ENCODE data around the gene DDRGK1.

Gene DDRGK1

GRCh38 chr20:3150908-3151307, 53.6 kb downstream of the DDRGK1 start:
- Histone ChIP-seq H3K4ac (ENCODE audit: low read length) (no peak overlapping the region), H2BK12ac (ENCODE audit: low read length) (no peak overlapping the region), H2BK15ac (ENCODE audit: low read length) (no peak overlapping the region), H3K14ac (ENCODE audit: low read length) (no peak overlapping the region), H3K4me1 (ENCODE audit: control insufficient read depth in 2 of 2, insufficient read depth in 1 of 2, low read depth in 1 of 2, low read length in 2 of 2) (no peaks in the 10 kb centered on the region), H4K8ac (ENCODE audit: low read depth, low read length) (no peak overlapping the region), H3K9ac (ENCODE audit: low read depth, low read length, poor library complexity) (no peak overlapping the region), H2BK5ac (ENCODE audit: low read length) (no peak overlapping the region), H2AFZ (ENCODE audit: low read length) (no peak overlapping the region), H2AK5ac (ENCODE audit: low read depth, low read length) (no peak overlapping the region), H3K4me3 (ENCODE audit: low read length in 2 of 2) (peak overlapping the region in 1 of 2 donors; percentile 8), H3K27ac (replicated peaks; ENCODE audit: low read length) (no peak overlapping the region), H3K9me3 (replicated peaks in 1 of 2; ENCODE audit: control insufficient read depth in 2 of 2, insufficient read depth in 1 of 2, low read depth in 1 of 2, low read length in 2 of 2) (no peaks in the 10 kb centered on the region), H3K36me3 (replicated peaks in 1 of 2; ENCODE audit: control insufficient read depth in 2 of 2, insufficient read depth in 2 of 2, low read length in 2 of 2) (peaks cover 20 to 83% of the 10 kb centered on the region in 2 donors), H4K91ac (ENCODE audit: low read depth, low read length, poor library complexity) (no peak overlapping the region), H3K27me3 (ENCODE audit: control insufficient read depth in 3 of 3, insufficient read depth in 3 of 3, low read depth in 1 of 3, low read length in 3 of 3) (no peaks in the 10 kb centered on the region), H3K4me2 (ENCODE audit: insufficient read depth, low read length, poor library complexity, severe bottlenecking) (no peak overlapping the region), H2BK120ac (ENCODE audit: low read depth, low read length) (no peak overlapping the region), H3K79me1 (ENCODE audit: low read depth, low read length) (peaks cover 3% of the 10 kb centered on the region), H3K23ac (ENCODE audit: low read depth, low read length, poor library complexity) (no peak overlapping the region), H3K18ac (ENCODE audit: low read length) (no peak overlapping the region)
- no peak for DNase-seq (ENCODE audit: low spot score)

- Histone ChIP-seq H3K79me1 (ENCODE audit: low read depth, low read length) (peaks cover 3% of the 10 kb centered on the region), H3K14ac (ENCODE audit: low read length) (no peak overlapping the region), H3K27ac (replicated peaks; ENCODE audit: low read length) (no peak overlapping the region), H3K4me2 (ENCODE audit: insufficient read depth, low read length, poor library complexity, severe bottlenecking) (no peak overlapping the region), H2BK5ac (ENCODE audit: low read length) (no peak overlapping the region), H3K9ac (ENCODE audit: low read depth, low read length, poor library complexity) (no peak overlapping the region), H2BK15ac (ENCODE audit: low read length) (no peak overlapping the region), H2BK12ac (ENCODE audit: low read length) (no peak overlapping the region), H2AFZ (ENCODE audit: low read length) (no peak overlapping the region), H4K91ac (ENCODE audit: low read depth, low read length, poor library complexity) (no peak overlapping the region), H2AK5ac (ENCODE audit: low read depth, low read length) (no peak overlapping the region), H3K23ac (ENCODE audit: low read depth, low read length, poor library complexity) (no peak overlapping the region), H4K8ac (ENCODE audit: low read depth, low read length) (no peak overlapping the region), H3K36me3 (replicated peaks in 1 of 2; ENCODE audit: control insufficient read depth in 2 of 2, insufficient read depth in 2 of 2, low read length in 2 of 2) (peaks cover 20 to 64% of the 10 kb centered on the region in 2 donors), H3K4me3 (ENCODE audit: low read length in 2 of 2) (no peak overlapping the region), H3K9me3 (replicated peaks in 1 of 2; ENCODE audit: control insufficient read depth in 2 of 2, insufficient read depth in 1 of 2, low read depth in 1 of 2, low read length in 2 of 2) (peaks cover 0 to 11% of the 10 kb centered on the region in 2 donors), H2BK120ac (ENCODE audit: low read depth, low read length) (no peak overlapping the region), H3K4ac (ENCODE audit: low read length) (no peak overlapping the region), H3K27me3 (ENCODE audit: control insufficient read depth in 3 of 3, insufficient read depth in 3 of 3, low read depth in 1 of 3, low read length in 3 of 3) (no peaks in the 10 kb centered on the region), H3K4me1 (ENCODE audit: control insufficient read depth in 2 of 2, insufficient read depth in 1 of 2, low read depth in 1 of 2, low read length in 2 of 2) (no peaks in the 10 kb centered on the region), H3K18ac (ENCODE audit: low read length) (no peak overlapping the region)
- no CpG with 5 or more reads among the region's 10 CpGs for WGBS, 2 donors (ENCODE audit: extremely low coverage in 2 of 2, insufficient read length in 2 of 2, insufficient replicate concordance in 1 of 2)
- no peak for DNase-seq (ENCODE audit: low spot score)
Observed at GRCh38 chr20:3146732-3147341, 57.6 kb downstream of the DDRGK1 start.

- Histone ChIP-seq H3K14ac (ENCODE audit: low read length) (no peak overlapping the region), H4K8ac (ENCODE audit: low read depth, low read length) (no peak overlapping the region), H2BK12ac (ENCODE audit: low read length) (no peak overlapping the region), H2BK120ac (ENCODE audit: low read depth, low read length) (no peak overlapping the region), H3K27me3 (ENCODE audit: control insufficient read depth in 3 of 3, insufficient read depth in 3 of 3, low read depth in 1 of 3, low read length in 3 of 3) (no peaks in the 10 kb centered on the region), H3K9ac (ENCODE audit: low read depth, low read length, poor library complexity) (no peak overlapping the region), H3K36me3 (replicated peaks in 1 of 2; ENCODE audit: control insufficient read depth in 2 of 2, insufficient read depth in 2 of 2, low read length in 2 of 2) (peaks cover 1 to 32% of the 10 kb centered on the region in 2 donors), H3K4ac (ENCODE audit: low read length) (no peak overlapping the region), H3K23ac (ENCODE audit: low read depth, low read length, poor library complexity) (no peak overlapping the region), H4K91ac (ENCODE audit: low read depth, low read length, poor library complexity) (no peak overlapping the region), H3K79me1 (ENCODE audit: low read depth, low read length) (no peaks in the 10 kb centered on the region), H3K27ac (replicated peaks; ENCODE audit: low read length) (no peak overlapping the region), H3K18ac (ENCODE audit: low read length) (no peak overlapping the region), H3K4me2 (ENCODE audit: insufficient read depth, low read length, poor library complexity, severe bottlenecking) (no peak overlapping the region), H2BK5ac (ENCODE audit: low read length) (no peak overlapping the region), H3K4me1 (ENCODE audit: control insufficient read depth in 2 of 2, insufficient read depth in 1 of 2, low read depth in 1 of 2, low read length in 2 of 2) (no peaks in the 10 kb centered on the region), H3K9me3 (replicated peaks in 1 of 2; ENCODE audit: control insufficient read depth in 2 of 2, insufficient read depth in 1 of 2, low read depth in 1 of 2, low read length in 2 of 2) (peaks cover 0 to 11% of the 10 kb centered on the region in 2 donors), H2AK5ac (ENCODE audit: low read depth, low read length) (no peak overlapping the region), H2AFZ (ENCODE audit: low read length) (no peak overlapping the region), H2BK15ac (ENCODE audit: low read length) (no peak overlapping the region), H3K4me3 (ENCODE audit: low read length in 2 of 2) (no peak overlapping the region)
- no CpG with 5 or more reads among the region's 3 CpGs for WGBS, 2 donors (ENCODE audit: extremely low coverage in 2 of 2, insufficient read length in 2 of 2, insufficient replicate concordance in 1 of 2)
- DNase-seq (ENCODE audit: low spot score) = no peak
Observed at GRCh38 chr20:3141757-3142156, 62.7 kb downstream of the DDRGK1 start.
